ENCODE data around the gene ANKRD37. TPM values are rescaled to one million over a fixed set of nuclear protein-coding genes. Genes with fewer than 3 reads are reported as not detected.

ANKRD37 gene
- total RNA-seq, 1 donor = 22.8 TPM

- Histone ChIP-seq H3K36me3 (ENCODE audit: insufficient read depth, low read length) (no peaks in the 10 kb centered on the region), H3K4me1 (ENCODE audit: insufficient read depth, low read length) (peaks cover 5% of the 10 kb centered on the region), H3K27ac (ENCODE audit: low read depth, low read length) (no peak overlapping the region), H4K20me1 (ENCODE audit: insufficient read depth, low read length) (no peaks in the 10 kb centered on the region), H3K27me3 (ENCODE audit: insufficient read depth, low read length) (no peaks in the 10 kb centered on the region), H2AFZ (ENCODE audit: low read length) (no peak overlapping the region), H3K79me2 (ENCODE audit: insufficient read depth, low read length) (no peaks in the 10 kb centered on the region), H3K4me2 (ENCODE audit: insufficient read depth, low read length) (no peak overlapping the region), H3K4me3 (ENCODE audit: insufficient read depth, low read length) (no peak overlapping the region), H3K9me3 (ENCODE audit: low read depth, low read length) (no peaks in the 10 kb centered on the region)
- peak; percentile 22 for DNase-seq (ENCODE audit: insufficient read length, low spot score, missing footprints)
- no peak for TF ChIP-seq CTCF (IDR thresholded peaks at IDR 0.05; ENCODE audit: extremely low read depth, low read depth, low read length)
Observed at GRCh38 chr4:185387957-185388356, 8.7 kb upstream of the ANKRD37 start.

GRCh38 chr4:185390941-185391340 lies 5.7 kb upstream of the ANKRD37 start:
- no peak for DNase-seq (ENCODE audit: insufficient read length, low spot score, missing footprints)
- no peaks in the 10 kb centered on the region for H3K79me2 ChIP-seq (ENCODE audit: insufficient read depth, low read length)
- H3K4me3 ChIP-seq (ENCODE audit: insufficient read depth, low read length) = no peak overlapping the region
- no peak overlapping the region for H3K4me2 ChIP-seq (ENCODE audit: insufficient read depth, low read length)
- TF ChIP-seq CTCF (IDR thresholded peaks at IDR 0.05; ENCODE audit: extremely low read depth, low read depth, low read length) = no peak
- no peak overlapping the region for H2AFZ ChIP-seq (ENCODE audit: low read length)
- no peaks in the 10 kb centered on the region for H3K27me3 ChIP-seq (ENCODE audit: insufficient read depth, low read length)
- no peaks in the 10 kb centered on the region for H3K9me3 ChIP-seq (ENCODE audit: low read depth, low read length)
- peaks cover 9% of the 10 kb centered on the region for H3K4me1 ChIP-seq (ENCODE audit: insufficient read depth, low read length)
- H3K27ac ChIP-seq (ENCODE audit: low read depth, low read length) = no peak overlapping the region
- no peaks in the 10 kb centered on the region for H3K36me3 ChIP-seq (ENCODE audit: insufficient read depth, low read length)
- H4K20me1 ChIP-seq (ENCODE audit: insufficient read depth, low read length) = no peaks in the 10 kb centered on the region

- H4K20me1 ChIP-seq (ENCODE audit: insufficient read depth, low read length) = no peaks in the 10 kb centered on the region
- H3K36me3 ChIP-seq (ENCODE audit: insufficient read depth, low read length) = no peaks in the 10 kb centered on the region
- H3K79me2 ChIP-seq (ENCODE audit: insufficient read depth, low read length) = no peaks in the 10 kb centered on the region
- no peaks in the 10 kb centered on the region for H3K9me3 ChIP-seq (ENCODE audit: low read depth, low read length)
- TF ChIP-seq CTCF (IDR thresholded peaks at IDR 0.05; ENCODE audit: extremely low read depth, low read depth, low read length) = no peak
- H3K4me3 ChIP-seq (ENCODE audit: insufficient read depth, low read length) = no peak overlapping the region
- H3K4me1 ChIP-seq (ENCODE audit: insufficient read depth, low read length) = peaks cover 9% of the 10 kb centered on the region
- H2AFZ ChIP-seq (ENCODE audit: low read length) = no peak overlapping the region
- H3K27ac ChIP-seq (ENCODE audit: low read depth, low read length) = no peak overlapping the region
- H3K4me2 ChIP-seq (ENCODE audit: insufficient read depth, low read length) = no peak overlapping the region
- H3K27me3 ChIP-seq (ENCODE audit: insufficient read depth, low read length) = no peaks in the 10 kb centered on the region
- DNase-seq (ENCODE audit: insufficient read length, low spot score, missing footprints) = peak; percentile 59
Observed at GRCh38 chr4:185392156-185392555, 4.5 kb upstream of the ANKRD37 start.

- peak overlapping the region; percentile 86 for H3K4me3 ChIP-seq (ENCODE audit: insufficient read depth, low read length)
- H3K27ac ChIP-seq (ENCODE audit: low read depth, low read length) = peak overlapping the region; percentile 86
- DNase-seq (ENCODE audit: insufficient read length, low spot score, missing footprints) = no peak
- H3K27me3 ChIP-seq (ENCODE audit: insufficient read depth, low read length) = no peaks in the 10 kb centered on the region
- peaks cover 9% of the 10 kb centered on the region for H3K4me1 ChIP-seq (ENCODE audit: insufficient read depth, low read length)
- H3K9me3 ChIP-seq (ENCODE audit: low read depth, low read length) = no peaks in the 10 kb centered on the region
- TF ChIP-seq CTCF (IDR thresholded peaks at IDR 0.05; ENCODE audit: extremely low read depth, low read depth, low read length) = no peak
- no peaks in the 10 kb centered on the region for H4K20me1 ChIP-seq (ENCODE audit: insufficient read depth, low read length)
- H3K36me3 ChIP-seq (ENCODE audit: insufficient read depth, low read length) = peaks cover 14% of the 10 kb centered on the region
- H2AFZ ChIP-seq (ENCODE audit: low read length) = no peak overlapping the region
- peak overlapping the region; percentile 95 for H3K4me2 ChIP-seq (ENCODE audit: insufficient read depth, low read length)
- H3K79me2 ChIP-seq (ENCODE audit: insufficient read depth, low read length) = no peaks in the 10 kb centered on the region
Observed at GRCh38 chr4:185394568-185395237, 1.9 kb upstream of the ANKRD37 start.
